NCI-H1092 (cell line): Measurements from ENCODE around the gene HSPA14.
"Not testable (repeated sequence)": the region's sequence is repeated elsewhere in the genome, so short reads cannot be mapped to it uniquely, and the experiment has no call there.

Experiments
- DNase-seq: peaks from one replicate; lab custom pipeline; 2025; lab: John Stamatoyannopoulos, UW

The HSPA14 gene

DNA sequence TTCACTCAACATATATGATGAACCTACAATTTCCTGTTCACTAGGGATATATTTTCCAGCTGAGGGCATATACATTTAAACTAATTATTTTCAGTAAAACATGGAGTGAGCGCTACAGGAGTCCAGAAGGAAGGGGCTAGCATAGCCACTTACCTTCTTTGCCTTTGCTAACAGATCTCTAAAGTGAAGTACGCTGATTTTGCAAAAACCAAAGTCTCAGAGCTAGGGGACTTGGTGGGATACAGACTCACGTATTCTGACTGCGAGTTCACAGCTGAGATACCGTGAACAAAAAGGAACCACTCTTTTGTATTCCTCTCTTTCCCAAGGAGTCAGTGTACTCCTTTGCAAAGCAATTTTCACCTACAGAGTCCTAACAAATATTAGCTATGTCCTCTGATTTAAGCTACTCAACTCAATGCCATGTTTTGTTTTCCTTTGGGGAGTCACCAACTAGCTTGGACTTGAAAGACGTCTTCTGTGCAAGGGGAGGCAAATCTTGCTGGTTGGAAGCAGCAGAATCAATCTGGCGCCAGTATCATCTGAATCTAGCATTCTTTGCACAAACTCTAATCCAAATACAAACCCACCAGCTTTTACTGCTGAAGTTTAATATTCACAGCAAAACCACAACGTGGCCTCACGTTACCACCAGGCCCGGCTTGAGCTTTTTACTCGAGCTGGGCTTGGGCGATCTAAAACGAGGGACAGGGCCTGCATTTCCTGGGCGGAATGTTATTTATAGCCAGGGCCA is 926 bp upstream of the HSPA14 start:
- no peak for DNase-seq

DNA sequence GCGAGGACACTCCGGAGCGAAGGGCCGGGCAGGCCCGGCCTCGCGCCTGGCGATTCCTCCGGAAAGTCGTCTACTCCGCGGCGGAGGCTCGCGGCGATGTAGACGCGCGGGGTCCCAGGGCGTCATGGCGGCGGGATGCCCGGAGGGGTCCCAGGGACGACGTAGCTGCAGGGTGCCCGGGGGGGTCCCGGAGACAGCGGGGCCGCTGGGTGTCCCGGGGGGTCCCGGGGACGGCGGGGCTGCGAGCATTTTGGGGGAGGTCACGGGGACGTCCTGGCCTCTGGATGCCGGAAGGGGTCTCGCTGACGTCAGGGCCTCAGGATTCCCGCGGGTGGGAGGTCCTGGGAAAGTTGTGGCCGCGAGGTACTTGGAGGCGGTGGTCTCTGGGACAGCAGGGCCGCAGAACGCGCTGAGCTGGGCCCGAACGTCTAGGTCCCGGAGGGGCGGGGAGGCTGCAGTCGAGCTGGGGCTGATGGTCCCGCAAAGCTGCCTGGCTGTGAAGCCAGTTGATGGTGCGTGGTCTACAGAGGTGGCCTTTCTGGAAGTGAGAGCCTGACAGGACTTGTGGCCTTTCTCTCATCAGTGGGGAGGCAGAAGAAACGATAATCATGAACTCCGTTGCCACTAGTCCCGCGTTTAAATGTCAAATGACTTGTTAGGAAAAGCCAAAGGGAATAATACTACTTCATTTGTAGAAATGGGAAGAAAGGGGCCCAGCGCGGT is 637 bp downstream of the HSPA14 start:
- DNase-seq: no peak

DNA sequence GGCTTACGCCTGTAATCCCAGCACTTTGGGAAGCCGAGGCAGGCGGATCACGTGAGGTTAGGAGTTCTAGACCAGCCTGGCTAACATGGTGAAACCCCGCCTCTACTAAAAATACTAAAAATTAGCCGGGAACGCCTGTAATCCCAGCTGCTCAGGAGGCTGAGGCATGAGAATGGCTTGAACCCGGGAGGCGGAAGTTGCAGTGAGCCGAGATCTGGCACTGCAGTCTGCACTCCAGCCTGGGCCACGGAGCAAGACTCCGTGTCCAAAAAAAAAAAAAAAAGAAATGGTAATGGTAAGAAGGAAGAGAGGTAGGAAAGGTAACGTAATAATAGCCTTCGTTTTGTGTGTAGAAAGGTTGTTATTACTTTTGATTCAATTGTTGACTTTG is 1.2 kb downstream of the HSPA14 start:
- no peak for DNase-seq

DNA sequence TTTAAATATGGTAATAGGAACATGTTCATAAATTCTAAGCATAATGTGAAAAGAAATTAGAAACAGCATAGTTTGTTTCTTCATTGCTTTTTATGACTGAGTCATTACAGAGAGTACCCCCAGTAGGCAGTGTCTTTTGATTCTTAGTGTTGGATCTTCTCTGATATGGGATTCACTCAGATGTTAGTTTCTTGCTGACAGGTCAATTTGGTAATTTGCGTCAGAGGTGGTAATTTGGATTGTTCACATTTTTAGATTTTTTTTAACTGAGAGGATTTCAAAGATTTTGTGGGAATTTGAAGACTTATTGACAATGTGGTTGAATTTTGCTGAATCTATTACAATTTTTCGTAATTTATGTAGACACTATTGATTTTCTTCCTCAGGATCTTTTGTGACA is 2.1 kb downstream of the HSPA14 start:
- DNase-seq: no peak

DNA sequence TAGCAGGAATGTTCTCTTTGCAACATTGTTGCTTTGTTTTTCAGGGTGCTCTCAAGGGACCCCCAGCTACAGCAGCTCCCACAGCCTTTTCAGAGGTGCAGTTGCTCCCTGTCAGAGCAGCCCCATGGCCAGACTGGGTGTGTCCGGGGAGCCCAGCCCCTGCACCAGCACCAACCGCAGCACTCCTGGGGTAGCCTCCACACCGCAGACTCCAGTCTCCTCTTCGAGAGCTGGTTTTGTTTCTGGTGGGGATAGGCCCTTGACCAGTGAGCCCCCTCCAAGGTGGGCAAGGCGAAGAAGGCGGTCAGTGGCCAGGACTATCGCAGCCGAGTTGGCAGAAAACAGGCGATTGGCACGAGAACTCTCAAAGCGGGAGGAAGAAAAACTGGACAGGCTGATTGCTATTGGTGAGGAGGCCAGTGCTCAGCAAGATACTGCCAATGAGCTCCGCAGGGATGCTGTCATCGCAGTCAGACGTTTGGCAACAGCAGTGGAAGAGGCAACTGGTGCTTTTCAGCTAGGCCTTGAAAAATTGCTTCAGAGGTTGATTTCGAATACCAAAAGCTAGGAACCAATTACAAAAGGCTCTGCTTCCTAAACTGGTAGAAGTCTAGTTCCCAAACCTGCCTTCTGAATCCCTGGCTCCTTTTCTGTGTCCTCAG is 5.4 kb downstream of the HSPA14 start:
- DNase-seq: no peak

DNA sequence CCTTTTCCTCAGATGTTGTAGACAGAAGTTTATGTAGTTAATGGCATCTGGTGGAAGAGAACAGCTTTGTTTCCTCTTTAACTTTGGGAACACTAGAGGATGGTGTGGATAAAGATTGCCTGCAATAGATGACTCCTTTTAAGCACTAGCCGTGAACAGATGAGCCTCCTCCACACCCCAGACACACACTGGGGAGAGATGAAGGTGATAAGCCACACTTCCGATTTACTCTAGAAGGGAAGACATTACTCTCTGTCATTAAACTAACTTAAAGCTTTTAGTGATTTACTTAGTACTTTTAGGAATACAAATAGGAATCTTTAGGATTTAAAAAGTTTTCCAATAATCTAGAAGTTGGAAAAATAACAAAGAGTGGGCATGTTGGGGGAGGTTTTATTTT is 6.8 kb downstream of the HSPA14 start:
- DNase-seq: no peak

DNA sequence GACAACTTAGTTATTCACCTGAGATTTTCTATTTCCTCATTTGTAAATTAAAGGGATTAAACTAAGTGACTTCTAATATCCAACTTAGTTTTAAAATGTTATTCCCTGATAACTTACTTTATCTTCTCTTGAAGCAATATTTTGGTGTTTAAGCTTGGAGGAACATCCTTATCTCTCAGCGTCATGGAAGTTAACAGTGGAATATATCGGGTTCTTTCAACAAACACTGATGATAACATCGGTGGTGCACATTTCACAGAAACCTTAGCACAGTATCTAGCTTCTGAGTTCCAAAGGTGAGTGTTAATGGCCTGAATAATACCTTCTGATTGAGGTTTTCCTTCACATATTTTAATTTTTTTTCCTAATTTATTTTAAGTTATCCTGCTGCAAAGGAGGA is 14.1 kb downstream of the HSPA14 start:
- DNase-seq: no peak

DNA sequence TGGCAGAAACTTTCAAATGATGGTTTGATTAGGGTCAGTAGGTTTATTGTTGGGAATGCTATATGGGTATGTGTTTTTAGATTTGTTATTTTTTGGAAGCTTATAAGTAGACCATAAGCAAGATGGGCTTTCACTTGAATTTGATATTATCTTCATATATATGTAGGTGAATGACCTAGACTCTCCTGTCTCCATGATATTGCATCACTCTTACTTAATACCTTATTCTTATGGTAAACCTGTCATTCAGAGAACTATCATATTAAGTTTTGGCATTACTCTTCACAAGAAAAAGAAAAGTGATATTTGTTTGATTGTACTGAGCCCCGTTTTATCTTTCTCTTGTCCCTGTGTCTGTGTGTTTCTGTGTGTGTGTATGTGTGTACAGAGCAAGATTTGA is 17.3 kb downstream of the HSPA14 start:
- DNase-seq: no peak

DNA sequence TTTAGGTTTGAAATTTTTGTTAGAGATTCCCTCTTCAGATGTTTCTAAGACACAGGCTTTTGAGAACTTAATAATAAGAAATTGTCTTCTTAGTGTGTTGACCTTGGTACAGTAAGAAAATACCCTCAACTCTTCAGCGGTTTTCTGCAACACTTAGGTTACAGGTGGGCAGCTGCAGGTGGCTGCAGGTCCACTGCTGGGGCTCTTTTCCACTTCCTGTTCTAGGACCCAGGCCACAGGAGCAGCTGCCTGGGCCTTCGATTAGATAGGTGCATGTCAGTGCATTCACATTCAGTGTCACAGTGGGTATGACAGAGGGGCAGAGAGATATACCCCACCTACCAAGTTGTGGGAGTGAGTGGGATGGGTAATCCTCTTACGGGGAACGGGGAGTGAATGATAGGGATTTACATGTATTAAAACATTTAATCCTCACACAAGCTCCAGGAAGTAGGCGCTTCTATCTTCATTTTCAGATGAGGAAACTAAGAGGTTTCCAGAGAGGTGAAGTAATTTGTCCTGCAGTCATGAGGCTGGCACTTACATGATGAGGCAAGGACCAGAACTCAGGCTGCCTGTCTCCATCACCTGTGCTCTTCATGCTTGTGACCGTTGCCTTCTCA is 20.3 kb downstream of the HSPA14 start:
- no peak for DNase-seq

DNA sequence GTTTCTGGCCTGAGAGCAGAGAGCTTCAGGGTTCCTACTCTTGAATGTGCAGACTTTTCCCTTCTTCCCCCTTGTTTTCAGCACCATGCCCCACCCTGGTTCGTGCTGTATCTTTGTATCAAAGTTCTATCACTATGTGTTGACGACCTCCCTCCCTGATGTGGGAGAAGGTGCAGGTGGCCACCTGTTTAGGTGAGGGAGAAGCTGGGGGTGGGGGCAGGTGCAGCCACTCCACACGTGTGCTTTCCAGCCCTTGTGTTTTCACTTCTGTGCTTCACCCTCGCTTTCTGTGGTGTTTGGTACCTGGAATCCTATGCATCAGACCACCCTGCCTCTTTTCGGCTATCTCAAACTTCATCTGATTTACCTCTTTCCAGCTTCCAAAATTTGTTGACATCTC is 20.9 kb downstream of the HSPA14 start:
- DNase-seq: no peak

DNA sequence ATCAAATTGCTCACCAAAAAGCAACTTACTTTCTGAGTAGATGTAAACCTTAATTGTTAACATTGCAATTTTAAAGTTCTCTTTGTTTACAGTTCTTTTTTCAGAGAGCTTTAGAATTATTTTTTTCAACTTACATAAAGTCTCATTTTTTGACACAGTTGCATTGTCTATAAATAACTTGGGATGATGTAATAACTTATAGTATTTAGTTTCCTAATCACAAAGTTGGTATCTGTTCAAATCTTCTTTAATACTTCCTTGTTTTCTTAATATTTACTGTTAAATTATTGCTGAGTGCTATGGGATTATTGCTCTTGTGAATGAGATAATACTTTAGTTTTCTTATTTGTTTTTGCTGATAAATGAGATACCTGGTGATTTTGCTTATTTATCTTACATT is 21.7 kb downstream of the HSPA14 start:
- DNase-seq: no peak

DNA sequence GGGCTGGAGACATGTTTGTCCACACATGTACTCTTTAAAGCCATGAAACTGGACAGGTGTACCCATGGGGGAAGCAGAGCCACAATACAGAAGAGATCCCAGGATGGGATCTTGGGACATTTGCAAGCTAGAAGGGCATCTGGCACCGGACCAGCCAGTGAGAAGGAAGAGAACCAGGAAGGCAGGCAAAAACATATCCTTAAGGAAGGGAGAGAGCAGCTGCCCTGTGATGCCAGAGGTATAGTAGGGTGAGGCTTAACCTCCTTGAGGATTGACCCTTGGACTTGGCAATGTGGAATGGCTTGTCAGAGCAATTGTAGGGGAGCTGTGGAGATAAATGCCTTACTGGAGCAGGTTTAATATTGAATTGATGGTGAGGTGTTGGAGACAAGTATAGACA is 22.7 kb downstream of the HSPA14 start:
- no peak for DNase-seq

DNA sequence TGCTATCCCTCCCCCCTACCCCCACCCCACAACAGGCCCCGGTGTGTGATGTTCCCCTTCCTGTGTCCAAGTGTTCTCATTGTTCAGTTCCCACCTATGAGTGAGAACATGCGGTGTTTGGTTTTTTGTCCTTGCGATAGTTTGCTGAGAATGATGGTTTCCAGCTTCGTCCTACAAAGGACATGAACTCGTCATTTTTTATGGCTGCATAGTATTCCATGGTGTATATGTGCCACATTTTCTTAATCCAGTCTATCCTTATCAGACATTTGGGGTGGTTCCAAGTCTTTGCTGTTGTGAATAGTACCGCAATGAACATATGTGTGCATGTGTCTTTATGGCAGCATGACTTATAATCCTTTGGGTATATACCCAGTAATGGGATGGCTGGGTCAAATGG is 26.4 kb downstream of the HSPA14 start:
- not testable (repeated sequence) for DNase-seq

DNA sequence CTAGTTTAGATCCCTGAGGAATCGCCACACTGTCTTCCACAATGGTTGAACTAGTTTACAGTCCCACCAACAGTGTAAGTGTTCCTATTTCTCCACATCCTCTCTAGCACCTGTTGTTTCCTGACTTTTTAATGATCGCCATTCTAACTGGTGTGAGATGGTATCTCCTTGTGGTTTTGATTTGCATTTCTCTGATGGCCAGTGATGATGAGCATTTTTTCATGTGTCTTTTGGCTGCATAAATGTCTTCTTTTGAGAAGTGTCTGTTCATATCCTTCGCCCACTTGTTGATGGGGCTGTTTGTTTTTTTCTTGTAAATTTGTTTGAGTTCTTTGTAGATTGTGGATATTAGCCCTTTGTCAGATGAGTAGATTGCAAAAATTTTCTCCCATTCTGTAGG is 26.8 kb downstream of the HSPA14 start:
- not testable (repeated sequence) for DNase-seq

DNA sequence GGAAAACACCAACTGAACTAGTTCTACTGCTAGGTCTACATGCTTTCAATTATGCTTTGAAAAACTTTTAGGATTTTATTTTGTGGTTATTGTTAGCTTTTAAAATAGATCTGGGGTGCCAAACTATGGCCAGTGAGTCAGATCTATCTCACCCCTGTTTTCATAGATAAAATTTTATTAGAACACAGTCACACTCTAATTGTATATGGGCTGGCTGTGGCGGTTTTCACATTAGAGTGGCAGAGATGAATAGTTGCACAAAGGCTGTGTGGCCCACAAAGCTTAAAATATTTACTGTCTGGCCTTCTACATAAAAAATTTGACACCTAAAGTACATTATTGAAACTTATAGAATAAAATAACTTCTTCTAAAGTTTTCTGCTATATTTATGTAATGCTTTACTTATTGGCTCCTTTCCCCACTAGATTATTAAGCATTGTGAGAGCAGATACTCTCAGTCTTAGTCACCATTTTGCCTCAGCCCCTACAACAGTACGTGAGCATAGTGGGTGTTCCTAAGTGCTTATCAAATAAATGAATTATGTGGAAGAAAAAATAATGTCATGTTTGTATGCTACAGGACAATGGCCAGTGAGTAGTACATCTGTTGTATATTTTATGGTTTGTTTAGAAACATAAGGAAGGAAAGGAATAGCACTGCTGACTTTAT is 35.1 kb downstream of the HSPA14 start:
- no peak for DNase-seq

DNA sequence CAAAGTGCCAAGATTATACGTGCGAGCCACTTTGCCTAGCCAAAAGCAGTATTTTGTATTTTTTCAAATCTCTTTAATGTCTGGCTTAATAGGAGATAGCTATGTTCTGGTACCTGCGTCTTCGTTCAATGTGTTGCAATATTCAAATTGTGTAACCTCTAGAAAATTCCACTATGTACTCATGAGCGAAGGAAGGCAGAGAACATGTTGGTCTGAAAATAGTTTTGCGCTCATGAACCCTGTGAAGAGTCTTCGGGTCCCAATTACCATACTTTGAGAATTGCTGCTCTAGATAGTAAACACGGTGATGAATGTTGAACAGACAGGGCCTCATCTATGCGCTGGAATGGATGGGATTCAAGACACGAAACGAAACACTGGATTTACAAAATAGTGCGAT is 37.8 kb downstream of the HSPA14 start:
- DNase-seq: no peak

DNA sequence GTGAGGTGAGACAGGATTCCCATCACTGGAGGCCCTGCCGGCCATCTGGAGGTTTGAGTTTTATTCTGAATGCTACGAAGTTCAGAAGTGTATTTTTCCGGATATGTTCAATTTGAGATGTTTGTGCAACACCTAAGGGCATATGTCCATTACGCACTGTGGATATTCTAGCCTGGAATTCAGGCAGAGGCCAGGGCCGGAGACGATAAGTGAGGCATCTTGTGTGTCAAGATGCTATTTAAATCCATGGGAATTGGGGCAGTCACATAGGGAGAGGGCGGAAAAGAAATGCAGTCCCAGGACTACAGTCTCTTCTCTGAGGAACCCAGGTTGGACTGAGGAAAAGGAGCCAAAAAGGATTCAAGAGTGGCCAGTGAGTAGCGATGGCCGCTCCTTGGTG is 38.7 kb downstream of the HSPA14 start:
- DNase-seq: no peak

DNA sequence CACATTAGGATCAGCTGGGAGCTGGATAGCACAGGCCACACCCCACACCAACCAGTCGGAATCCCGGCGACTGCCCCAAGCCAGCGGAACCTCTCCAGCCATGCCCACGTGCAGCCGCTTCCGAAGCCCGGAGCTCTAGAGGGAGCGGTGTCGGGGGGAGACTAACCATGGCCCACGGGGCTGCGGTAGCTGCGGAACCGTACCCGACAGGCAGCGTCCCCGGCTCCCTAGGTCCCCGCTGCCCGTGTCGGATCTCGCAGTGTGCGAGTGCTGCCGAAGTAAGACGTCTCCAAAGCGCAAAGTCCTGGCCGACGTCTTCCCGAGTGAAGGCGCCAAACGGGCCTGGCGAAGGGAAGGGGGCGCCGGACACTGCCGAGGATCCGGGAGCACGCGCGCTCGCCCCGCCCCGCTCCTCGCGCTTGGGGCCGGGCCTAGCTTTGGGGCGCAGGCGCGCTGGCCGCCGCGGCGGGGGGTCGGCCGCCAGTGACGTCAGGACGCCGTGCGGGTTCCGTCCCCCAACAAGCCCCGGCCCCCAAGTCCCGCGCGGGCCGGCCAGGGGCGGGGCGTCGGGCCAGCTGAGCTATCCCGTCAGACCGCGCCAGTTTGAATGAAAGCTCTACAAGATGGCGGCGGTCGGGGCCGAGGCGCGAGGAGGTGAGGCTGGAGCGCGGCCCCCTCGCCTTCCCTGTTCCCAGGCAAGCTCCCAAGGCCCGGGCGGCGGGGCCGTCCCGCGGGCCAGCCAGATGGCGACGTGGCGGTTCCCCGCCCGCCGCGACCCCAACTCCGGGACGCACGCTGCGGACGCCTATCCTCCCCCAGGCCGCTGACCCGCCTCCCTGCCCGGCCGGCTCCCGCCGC is 40.4 kb downstream of the HSPA14 start, which contains the start of gene SUV39H2:
Gene SUV39H2, plus strand, starts transcription at position 601 of the 858 bp plus-strand sequence. Its CDS starts 23 bp downstream, at position 624.
- DNase-seq: peak; percentile 86

DNA sequence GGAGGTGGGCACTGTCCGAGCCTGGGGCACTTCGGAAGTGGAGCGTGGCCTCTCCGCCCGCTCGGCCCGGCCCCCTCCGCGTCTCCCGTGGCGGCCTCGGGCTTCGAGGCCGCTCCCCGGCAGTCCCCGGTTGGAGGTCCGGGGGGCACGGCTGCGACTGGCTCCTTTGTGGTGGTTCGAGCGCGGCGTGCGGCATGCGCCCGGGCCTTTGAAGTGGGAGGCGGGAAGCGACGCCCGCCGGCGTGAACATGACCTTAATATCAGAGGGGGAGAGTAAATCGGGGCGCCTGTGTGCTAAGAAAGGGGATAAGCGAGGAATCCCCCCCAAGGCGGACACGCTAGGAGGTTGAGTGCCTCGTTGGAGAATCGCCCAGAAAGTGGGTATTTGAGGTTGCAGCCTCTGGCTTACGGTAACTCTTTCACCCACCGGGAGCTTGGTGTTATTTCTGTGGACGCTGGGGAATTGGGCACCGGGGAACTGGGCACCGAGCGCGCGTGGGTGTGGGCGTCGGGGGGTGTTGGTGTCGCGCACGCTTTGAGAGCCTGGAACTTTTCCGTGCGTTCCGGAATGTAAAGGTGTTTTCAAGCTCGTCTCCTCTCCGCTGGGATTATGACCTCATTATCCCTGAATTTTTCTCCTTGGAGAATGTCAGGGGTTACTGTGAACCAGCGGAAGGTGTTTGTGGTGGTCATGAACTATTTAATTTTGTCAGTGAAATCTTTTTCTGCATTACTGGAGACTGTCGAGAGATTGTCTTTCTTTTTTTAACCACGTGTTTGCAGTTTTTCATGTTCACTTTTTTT is 41.2 kb downstream of the HSPA14 start:
- peak; percentile 2 for DNase-seq

DNA sequence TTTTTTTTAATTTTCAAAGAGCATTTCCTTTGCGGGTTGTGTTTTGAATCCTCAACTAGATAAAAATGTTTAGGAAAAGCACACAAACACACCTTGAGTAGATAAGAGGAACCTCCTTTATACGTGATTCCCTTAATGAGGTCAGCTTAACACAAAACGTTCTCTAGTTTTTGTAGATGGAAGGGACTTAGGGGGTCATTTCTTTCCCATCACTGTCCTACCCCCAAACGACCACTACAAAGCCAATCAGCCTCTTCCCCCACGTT is 41.8 kb downstream of the HSPA14 start:
- DNase-seq: no peak

DNA sequence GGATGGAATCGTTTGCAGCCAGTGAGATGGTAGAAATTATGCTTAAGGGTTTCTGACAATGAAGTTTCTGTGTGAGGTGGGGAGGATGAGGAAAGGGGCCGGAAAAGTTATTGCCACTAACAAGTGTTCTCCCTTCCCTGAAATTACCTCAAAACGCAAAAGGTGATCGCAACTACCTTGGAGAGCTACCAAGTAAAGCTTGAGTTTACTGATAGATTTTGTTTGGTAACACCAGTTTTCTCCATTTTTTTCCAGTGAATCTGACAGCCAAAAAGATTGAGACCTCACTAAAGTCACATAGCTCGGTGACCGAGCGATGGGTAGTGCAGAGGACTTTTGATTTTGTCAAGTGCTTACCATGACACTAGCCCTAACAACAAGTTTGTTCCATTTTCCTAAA is 42.1 kb downstream of the HSPA14 start:
- DNase-seq: no peak
